SK-N-SH treated with all-trans-retinoic acid at 6 μM for 48 hours (cell line): Measurements from ENCODE around the gene CPN1.

ENCODE experiments used
- ATAC-seq: fragments of 200-7000 bp; cut with Tn5 transposase; 3 replicates; pipeline ENCODE4 v1.9.1; 2020; ENCODE audit warnings: mild to moderate bottlenecking, moderate library complexity
- ARNTL ChIP-seq: fragments of 450-650 bp; formaldehyde crosslinking; IDR thresholded peaks from 2 replicates; pipeline ENCODE4 v1.5.0; 2020; ENCODE audit warnings: low read depth, mild to moderate bottlenecking, moderate library complexity, borderline replicate concordance
- BACH2 ChIP-seq: fragments of 250-450 bp; sonication (Bioruptor Pico); IDR thresholded peaks from 2 replicates; pipeline ENCODE4 v1.9.0; 2021; ENCODE audit warnings: mild to moderate bottlenecking, borderline replicate concordance
- CREB5 ChIP-seq: fragments of 250-450 bp; sonication (Bioruptor Pico); IDR thresholded peaks from 2 replicates; pipeline ENCODE4 v1.5.1; 2020; ENCODE audit warnings: low read depth, mild to moderate bottlenecking, moderate library complexity
- CSDC2 ChIP-seq: fragments of 250-450 bp; sonication (Bioruptor Pico); IDR thresholded peaks from 2 replicates; pipeline ENCODE4 v1.5.0; 2020; ENCODE audit warnings: mild to moderate bottlenecking, moderate library complexity
- CSRNP3 ChIP-seq: fragments of 250-450 bp; sonication (Bioruptor Pico); IDR thresholded peaks from 2 replicates; pipeline ENCODE4 v1.5.1; 2021; ENCODE audit warnings: mild to moderate bottlenecking, moderate library complexity
- ESRRG ChIP-seq: fragments of 250-450 bp; sonication (Bioruptor Pico); IDR thresholded peaks from 2 replicates; pipeline ENCODE4 v1.6.1; 2021; ENCODE audit warnings: mild to moderate bottlenecking
- GLIS3 ChIP-seq: fragments of 250-450 bp; sonication (Bioruptor Pico); IDR thresholded peaks from 2 replicates; pipeline ENCODE4 v1.5.0; 2020; ENCODE audit warnings: mild to moderate bottlenecking, moderate library complexity
- ISL1 ChIP-seq: fragments of 250-450 bp; sonication (Bioruptor Pico); IDR thresholded peaks from 2 replicates; pipeline ENCODE4 v2.1.2; 2022; ENCODE audit warnings: mild to moderate bottlenecking, moderate library complexity
- PATZ1 ChIP-seq: fragments of 250-450 bp; sonication (Bioruptor Pico); IDR thresholded peaks from 2 replicates; pipeline ENCODE4 v1.8.0; 2020; ENCODE audit warnings: mild to moderate bottlenecking, moderate library complexity, borderline replicate concordance
- POU6F1 ChIP-seq: fragments of 250-450 bp; sonication (Bioruptor Pico); IDR thresholded peaks from 2 replicates; pipeline ENCODE4 v1.8.0; 2021; ENCODE audit warnings: low read depth, mild to moderate bottlenecking, moderate library complexity, borderline replicate concordance
- PPARA ChIP-seq: fragments of 250-450 bp; sonication (Bioruptor Pico); IDR thresholded peaks from 2 replicates; pipeline ENCODE4 v1.5.0; 2020; ENCODE audit warnings: mild to moderate bottlenecking, borderline replicate concordance
- RARB ChIP-seq: fragments of 250-450 bp; sonication (Bioruptor Pico); IDR thresholded peaks from 2 replicates; pipeline ENCODE4 v1.8.0; 2021; ENCODE audit warnings: mild to moderate bottlenecking, moderate library complexity
- TCF4 ChIP-seq: fragments of 250-450 bp; sonication (Bioruptor Pico); IDR thresholded peaks from 2 replicates; pipeline ENCODE4 v1.8.0; 2021; ENCODE audit warnings: mild to moderate bottlenecking, moderate library complexity, borderline replicate concordance
- ZC3H10 ChIP-seq: fragments of 250-450 bp; sonication (Bioruptor Pico); IDR thresholded peaks from 2 replicates; pipeline ENCODE4 v1.5.1; 2021; ENCODE audit warnings: mild to moderate bottlenecking, moderate library complexity
- ZFP30 ChIP-seq: fragments of 450-650 bp; formaldehyde crosslinking; IDR thresholded peaks from 2 replicates; pipeline ENCODE4 v1.5.0; 2022; ENCODE audit warnings: mild to moderate bottlenecking, moderate library complexity
- ZNF565 ChIP-seq: fragments of 450-650 bp; formaldehyde crosslinking; conservative IDR thresholded peaks from 2 replicates; pipeline ENCODE4 v1.5.0; 2020; ENCODE audit warnings: low read depth, mild to moderate bottlenecking, moderate library complexity
- ZNF70 ChIP-seq: fragments of 450-650 bp; formaldehyde crosslinking; IDR thresholded peaks from 2 replicates; pipeline ENCODE4 v1.5.0; 2020; ENCODE audit warnings: mild to moderate bottlenecking, moderate library complexity
- ZNF8 ChIP-seq: fragments of 450-650 bp; formaldehyde crosslinking; IDR thresholded peaks from 2 replicates; pipeline ENCODE4 v1.5.0; 2020; ENCODE audit warnings: mild to moderate bottlenecking, moderate library complexity

Gene CPN1

GRCh38 chr10:100009793-100010676 lies 71.6 kb downstream of the CPN1 start, which contains the start of gene DNMBP:
TSS of gene DNMBP (minus strand) at chr10:100009947. CDS start at chr10:99972124, 37,823 bp downstream.
- TF ChIP-seq ZNF70 (CRISPR knock-in tag) (no peak), PATZ1 (CRISPR knock-in tag) (no peak), POU6F1 (CRISPR knock-in tag) (no peak), ZC3H10 (CRISPR knock-in tag) (no peak), PPARA (CRISPR knock-in tag) (no peak), CSRNP3 (CRISPR knock-in tag) (no peak), CSDC2 (CRISPR knock-in tag) (no peak), CREB5 (CRISPR knock-in tag) (no peak), ZNF8 (CRISPR knock-in tag) (no peak), ARNTL (CRISPR knock-in tag) (no peak), TCF4 (CRISPR knock-in tag) (no peak), RARB (CRISPR knock-in tag) (no peak)

GRCh38 chr10:100009283-100009792 lies 72.3 kb downstream of the CPN1 start:
- no peak for TF ChIP-seq ARNTL (CRISPR knock-in tag)
- ATAC-seq: peak; percentile 54

More at GRCh38 chr10:100009793-100010676, 71.6 kb downstream of the CPN1 start, which contains the start of gene DNMBP:
- ATAC-seq: peak; percentile 60

- ATAC-seq: no peak
- TF ChIP-seq BACH2 (CRISPR knock-in tag): no peak
- no peak for TF ChIP-seq GLIS3 (CRISPR knock-in tag)
- no peak for TF ChIP-seq ZNF8 (CRISPR knock-in tag)
- TF ChIP-seq ZC3H10 (CRISPR knock-in tag): no peak
These were observed 72.9 kb downstream of the CPN1 start for GRCh38 chr10:100008708-100009282.

- peak; percentile 6; the same call in 1 of the 2 replicates for TF ChIP-seq ISL1 (CRISPR knock-in tag)
- TF ChIP-seq ESRRG (CRISPR knock-in tag): no peak
- no peak for TF ChIP-seq BACH2 (CRISPR knock-in tag)
- no peak for ATAC-seq
These were observed 73.5 kb downstream of the CPN1 start for GRCh38 chr10:100008142-100008522.

GRCh38 chr10:100007231-100008141 lies 74.2 kb downstream of the CPN1 start:
- ATAC-seq: no peak
- TF ChIP-seq ZNF565 (CRISPR knock-in tag) (no peak), ISL1 (CRISPR knock-in tag) (peak; percentile 68), ZFP30 (CRISPR knock-in tag) (no peak)
